A549 (cell line): ENCODE measurements around the gene CCL1. TPM values are rescaled to one million over a fixed set of nuclear protein-coding genes. Genes with fewer than 3 reads are reported as not detected.

ENCODE experiments used
- ATAC-seq, 2 experiments: fragments of 200-7000 bp in 1 of 2; fragments of >200 bp in 1 of 2; cut with Nextera tagmentation in 1 of 2; cut with Tn5 transposase in 1 of 2; 3 replicates each; pipeline versions ENCODE4 v1.8.0 to v1.9.1; 2018 to 2020; ENCODE audit warnings: mild to moderate bottlenecking in 1 of 2, moderate library complexity in 1 of 2
- CTCF ChIA-PET: fragments of 300-600 bp; sonication (Branson Sonifier 250); formaldehyde crosslinking; extraction: SDS; loops from one replicate; lab custom pipeline; 2021; ENCODE audit warnings: antibody characterized with exemption, inconsistent platforms; lab: Yijun Ruan, JAX
- POLR2A ChIA-PET: fragments of 350-600 bp; formaldehyde crosslinking; extraction: SDS; loops from one replicate; lab custom pipeline; 2021; ENCODE audit warnings: antibody characterized with exemption, inconsistent platforms; lab: Yijun Ruan, JAX
- DNase-seq, 2 experiments: peaks; one replicate each; pipeline versions ENCODE4 v3.0.0 to v3.0.0-alpha.2; 2011 to 2016; ENCODE audit warnings: low read depth in 1 of 2, low spot score in 1 of 2
- FAIRE-seq: peaks from 2 replicates; lab custom pipeline; 2011; peaks lifted over from hg19 to GRCh38; lab: Jason Lieb, UNC
- H3K27ac ChIP-seq, 2 experiments: fragments of >200 bp; sonication (Bioruptor Twin); formaldehyde crosslinking; 3 replicates each; pipeline ENCODE4 v1.5.1; 2016 to 2017
- H3K4me1 ChIP-seq: fragments of >200 bp; sonication (Bioruptor Twin); formaldehyde crosslinking; 3 replicates; pipeline ENCODE4 v1.6.1; 2016
- H3K4me2 ChIP-seq: fragments of >200 bp; sonication (Bioruptor Twin); formaldehyde crosslinking; 3 replicates; pipeline ENCODE4 v1.6.1; 2016
- H3K4me3 ChIP-seq: fragments of >200 bp; sonication (Bioruptor Twin); formaldehyde crosslinking; 3 replicates; pipeline ENCODE4 v1.5.1; 2016
- H3K9me3 ChIP-seq: fragments of >200 bp; sonication (Bioruptor Twin); formaldehyde crosslinking; 3 replicates; pipeline ENCODE4 v1.6.1; 2016
- BHLHE40 ChIP-seq: IDR thresholded peaks from 2 replicates; pipeline ENCODE4 v1.6.1; 2012; ENCODE audit warnings: low read depth, low read length, inconsistent platforms
- CBX2 ChIP-seq: fragments of 200-600 bp; sonication (generic); IDR thresholded peaks from 2 replicates; pipeline ENCODE4 v1.6.1; 2016; ENCODE audit warnings: low read depth, mild to moderate bottlenecking, borderline replicate concordance
- CBX8 ChIP-seq: fragments of 200-600 bp; sonication (generic); IDR thresholded peaks from 2 replicates; pipeline ENCODE4 v1.6.1; 2016
- CEBPB ChIP-seq, 2 experiments: fragments of >200 bp in 1 of 2; sonication (Bioruptor Twin) in 1 of 2; formaldehyde crosslinking in 1 of 2; IDR thresholded peaks; 2 replicates each; pipeline ENCODE4 v1.6.1; 2012 to 2016
- CHD2 ChIP-seq: fragments of 150-350 bp; IDR thresholded peaks from 2 replicates; pipeline ENCODE4 v1.6.1; 2014; ENCODE audit warnings: low read length; ENCODE audit not compliant: partially characterized antibody
- ESRRA ChIP-seq: fragments of 150-350 bp; IDR thresholded peaks from 2 replicates; pipeline ENCODE4 v1.6.1; 2014; ENCODE audit warnings: mild to moderate bottlenecking, low read length, borderline replicate concordance
- FOSB ChIP-seq: fragments of 250-450 bp; sonication (Bioruptor Pico); IDR thresholded peaks from 2 replicates; pipeline ENCODE4 v1.5.0; 2020; ENCODE audit warnings: mild to moderate bottlenecking, moderate library complexity
- FOXS1 ChIP-seq: fragments of 250-450 bp; sonication (Bioruptor Pico); IDR thresholded peaks from 2 replicates; pipeline ENCODE4 v1.5.0; 2020; ENCODE audit warnings: mild to moderate bottlenecking, moderate library complexity
- HOXB13 ChIP-seq: fragments of 250-450 bp; sonication (Bioruptor Pico); IDR thresholded peaks from 2 replicates; pipeline ENCODE4 v1.5.0; 2020; ENCODE audit warnings: low read depth, mild to moderate bottlenecking, moderate library complexity
- JUN ChIP-seq, 2 experiments: fragments of >200 bp; sonication (Bioruptor Twin); formaldehyde crosslinking; IDR thresholded peaks; 2 replicates in 1 of 2; 3 replicates in 1 of 2; pipeline ENCODE4 v1.6.1; 2016 to 2017
- MAZ ChIP-seq: fragments of 150-350 bp; IDR thresholded peaks from 2 replicates; pipeline ENCODE4 v1.6.1; 2014; ENCODE audit warnings: antibody characterized with exemption, low read depth, low read length, borderline replicate concordance
- MYC ChIP-seq: IDR thresholded peaks from 2 replicates; pipeline ENCODE4 v1.6.1; 2012; ENCODE audit warnings: mild to moderate bottlenecking, inconsistent platforms, low read length, improper control_type of control experiment, borderline replicate concordance
- NPAS2 ChIP-seq: fragments of 250-450 bp; sonication (Bioruptor Pico); IDR thresholded peaks from 2 replicates; pipeline ENCODE4 v1.8.0; 2022; ENCODE audit warnings: mild to moderate bottlenecking, moderate library complexity, borderline replicate concordance
- POLR2A ChIP-seq: IDR thresholded peaks from 2 replicates; pipeline ENCODE4 v1.6.1; 2012; ENCODE audit warnings: mild to moderate bottlenecking, low read length
- POLR2AphosphoS2 ChIP-seq: conservative IDR thresholded peaks from 2 replicates; pipeline ENCODE4 v1.6.1; 2012; ENCODE audit warnings: low read length, improper control_type of control experiment, inconsistent platforms
- RCOR1 ChIP-seq: fragments of 150-350 bp; IDR thresholded peaks from 2 replicates; pipeline ENCODE4 v1.6.1; 2014; ENCODE audit warnings: antibody characterized with exemption, low read length, low read depth
- SMC3 ChIP-seq: fragments of >200 bp; sonication (Bioruptor Twin); formaldehyde crosslinking; IDR thresholded peaks from 3 replicates; pipeline ENCODE4 v1.6.1; 2018; ENCODE audit warnings: inconsistent platforms
- SREBF2 ChIP-seq: fragments of 450-650 bp; IDR thresholded peaks from 2 replicates; pipeline ENCODE4 v1.6.1; 2014; ENCODE audit warnings: mild to moderate bottlenecking, moderate library complexity
- ZSCAN20 ChIP-seq: fragments of 250-450 bp; sonication (Bioruptor Pico); IDR thresholded peaks from 2 replicates; pipeline ENCODE4 v1.8.0; 2022; ENCODE audit warnings: mild to moderate bottlenecking, moderate library complexity
- WGBS: methylation state at CpG from one replicate; pipeline ENCODE4 v1.1.6; 2017; ENCODE audit errors: missing lambda C conversion rate; 5-methylcytosine and 5-hydroxymethylcytosine counted together
- polyA plus RNA-seq, 4 experiments: library from polyadenylated mRNA; depleted of rRNA in 3 of 4; stranded (reverse); fragments of >200 nt; fragmentation: RNase III in 1 of 4; extraction: RNeasy Plus Mini Kit Qiagen cat#74134 plus additional on column Dnase treatment in 1 of 4; gene quantifications; 2 replicates in 3 of 4; 3 replicates in 1 of 4; pipeline ENCODE4 v1.2.3, GENCODE V29; 2011 to 2017
- TF ChIP-seq, protein P1 (sequence below): fragments of >200 bp; sonication (Bioruptor Twin); formaldehyde crosslinking; IDR thresholded peaks from 2 replicates; pipeline ENCODE4 v1.6.1; 2016
- TF ChIP-seq, protein P2 (sequence below): fragments of >200 bp; sonication (Bioruptor Twin); formaldehyde crosslinking; IDR thresholded peaks from 3 replicates; pipeline ENCODE4 v1.6.1; 2016

The CCL1 gene
- polyA plus RNA-seq, 2 of the 4 experiments (the other 2 are of a cell fraction): not detected

DNA sequence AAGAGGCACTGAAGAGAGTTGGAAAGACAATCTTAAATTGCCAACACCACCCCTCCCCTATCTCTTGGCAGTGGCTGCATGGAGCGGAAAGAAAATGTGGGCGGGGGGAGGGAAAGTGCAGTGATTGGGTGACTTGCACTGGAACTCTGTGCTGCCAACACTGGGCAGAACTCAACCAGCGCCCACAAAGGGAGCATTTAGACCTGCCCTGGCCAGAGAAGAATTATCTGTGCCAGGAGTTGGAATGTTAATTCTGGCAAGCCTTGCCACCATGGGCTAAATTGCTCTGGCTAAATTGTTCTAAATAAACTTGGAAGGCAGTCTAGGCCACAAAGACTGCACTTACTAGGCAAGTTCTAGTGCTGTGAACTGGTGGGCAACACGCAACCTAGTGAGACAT is 13.3 kb downstream of the CCL1 start:
- no peak for FAIRE-seq
- ChIA-PET POLR2A (no interaction called here), CTCF (interaction anchor here (0.8 to 6.3 kb wide), 5 partner anchors 11 to 153 kb away, joined by 3 to 66 read pairs (median 4); partner anchors contain the start of gene CCL1)

DNA sequence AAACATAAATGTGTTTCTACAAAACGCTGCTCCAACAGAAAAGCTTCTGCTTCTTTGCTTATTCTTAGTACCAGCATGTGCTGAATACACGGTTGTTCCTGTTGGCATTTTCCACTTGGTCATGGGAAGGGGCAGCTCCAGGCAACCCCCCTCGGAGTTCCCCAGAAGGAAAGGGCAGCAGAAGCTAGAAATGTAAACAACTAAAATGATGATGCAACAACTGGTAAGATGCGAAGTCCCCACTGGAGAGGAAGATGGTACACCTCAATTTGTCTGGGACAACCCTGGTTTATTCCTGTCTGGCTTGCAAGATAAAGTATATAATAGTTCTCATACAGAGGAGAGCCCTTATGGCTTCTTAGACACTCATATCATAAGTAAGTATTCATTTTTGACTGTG is 16.0 kb downstream of the CCL1 start:
- ATAC-seq (0 out of 6 replicates have a peak, but pooled peaks of 1 of the 2 experiments have one; percentile 30), DNase-seq (no peak), FAIRE-seq (no peak)
- POLR2A ChIA-PET: no interaction called here
- TF ChIP-seq CEBPB (IDR thresholded peaks at IDR 0.05) (0 out of 4 replicates have a peak, but pooled peaks of 1 of the 2 experiments have one; percentile 21), POLR2AphosphoS2 (no peak), SMC3 (no peak), HOXB13 (CRISPR knock-in tag) (no peak), RCOR1 (no peak), MYC (no peak)
- Histone ChIP-seq H3K27ac (no peak overlapping the region), H3K9me3 (no peaks in the 10 kb centered on the region), H3K4me2 (peak overlapping the region; percentile 22; the same call in 1 of the 3 replicates), H3K4me3 (no peak overlapping the region), H3K4me1 (no peaks in the 10 kb centered on the region)
- WGBS: 6% methylated on average over 4 of the region's 4 CpGs
- CTCF ChIA-PET: interaction anchor here (1.4 to 3.0 kb wide), 2 partner anchors 14 to 146 kb away, joined by 4 to 11 read pairs; no protein-coding TSS in a partner anchor

More for the DNA sequence above, 13.3 kb downstream of the CCL1 start:
- ATAC-seq: no peak
- TF ChIP-seq SREBF2 (no peak), BHLHE40 (no peak)
- Histone ChIP-seq H3K4me2 (no peak overlapping the region), H3K4me1 (no peaks in the 10 kb centered on the region), H3K27ac (no peak overlapping the region), H3K4me3 (no peak overlapping the region), H3K9me3 (peaks cover 8% of the 10 kb centered on the region; the same call in 2 of the 3 replicates)
- DNase-seq: no peak
- WGBS: 37% methylated on average over 4 of the region's 4 CpGs

DNA sequence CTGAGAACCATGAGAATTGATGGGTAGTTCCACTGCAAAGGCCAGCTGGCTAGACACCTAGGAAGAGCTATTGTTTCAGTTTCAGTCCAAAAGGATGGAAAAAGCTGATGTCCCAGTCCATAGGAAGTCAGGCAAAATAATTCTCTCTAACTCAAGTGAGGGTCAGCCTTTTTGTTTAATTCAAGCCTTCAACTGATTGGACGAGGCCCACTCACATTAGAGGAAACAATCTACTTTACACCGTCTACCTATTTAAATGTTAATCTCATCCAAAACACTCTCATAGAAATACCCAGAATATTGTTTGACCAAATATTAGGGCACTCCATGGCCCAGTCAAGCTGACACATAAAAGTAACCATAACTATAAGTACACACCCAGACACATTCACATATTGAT is 21.1 kb downstream of the CCL1 start:
- POLR2A ChIA-PET: no interaction called here
- 48% methylated on average over 2 of the region's 2 CpGs for WGBS
- no peaks in the 10 kb centered on the region for H3K4me1 ChIP-seq
- no peaks in the 10 kb centered on the region for H3K9me3 ChIP-seq
- CTCF ChIA-PET: interaction anchor here (1.8 kb wide), 1 partner anchor 20 kb away, joined by 4 read pairs; no protein-coding TSS in a partner anchor
- no peak overlapping the region for H3K27ac ChIP-seq
- no peak for FAIRE-seq
- H3K4me3 ChIP-seq: no peak overlapping the region
- no peak for ATAC-seq
- TF ChIP-seq JUN (IDR thresholded peaks at IDR 0.05): no peak
- TF ChIP-seq FOXS1: no peak
- no peak for TF ChIP-seq FOSB (CRISPR knock-in tag)
- no peak for TF ChIP-seq HOXB13 (CRISPR knock-in tag)
- TF ChIP-seq POLR2A: no peak
- TF ChIP-seq, protein P1, sequence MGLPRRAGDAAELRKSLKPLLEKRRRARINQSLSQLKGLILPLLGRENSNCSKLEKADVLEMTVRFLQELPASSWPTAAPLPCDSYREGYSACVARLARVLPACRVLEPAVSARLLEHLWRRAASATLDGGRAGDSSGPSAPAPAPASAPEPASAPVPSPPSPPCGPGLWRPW: no peak
- TF ChIP-seq CBX8: no peak
- no peak for TF ChIP-seq SREBF2
- no peak for DNase-seq
- H3K4me2 ChIP-seq: no peak overlapping the region

DNA sequence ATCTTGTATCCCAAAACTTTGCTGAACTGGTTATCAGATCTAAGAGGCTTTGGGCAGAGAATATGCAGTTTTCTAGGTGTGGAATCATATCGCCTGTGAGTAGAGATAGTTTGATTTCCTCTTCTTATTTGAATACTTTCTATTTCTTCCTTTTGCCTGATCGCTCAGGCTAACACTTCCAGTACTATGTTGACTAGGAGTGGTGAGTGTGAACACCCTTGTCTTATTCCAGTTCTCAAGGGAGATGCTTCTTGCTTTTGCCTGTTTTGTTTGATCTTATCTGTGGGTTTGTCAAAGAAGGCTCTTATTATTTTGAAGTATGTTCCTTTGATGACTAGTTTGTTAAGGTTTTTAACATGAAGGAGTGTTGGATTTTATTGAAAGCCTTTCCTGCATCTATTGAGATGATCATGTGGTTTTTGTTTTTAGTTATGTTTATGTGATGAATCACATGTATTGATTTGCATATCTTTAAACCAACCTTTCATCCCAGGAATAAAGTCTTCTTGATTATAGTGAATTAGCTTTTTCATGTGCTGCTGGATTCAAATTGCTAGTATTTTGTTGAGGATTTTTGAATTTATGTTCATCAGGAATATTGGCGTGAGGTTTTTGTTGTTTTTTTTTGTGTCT is 23.8 kb downstream of the CCL1 start:
- no peak for ATAC-seq
- DNase-seq: no peak
- Histone ChIP-seq H3K4me1 (no peaks in the 10 kb centered on the region), H3K4me2 (no peak overlapping the region), H3K9me3 (no peaks in the 10 kb centered on the region), H3K4me3 (no peak overlapping the region), H3K27ac (no peak overlapping the region)
- no peak for TF ChIP-seq CHD2
- TF ChIP-seq ESRRA: no peak
- TF ChIP-seq MAZ: no peak
- no peak for TF ChIP-seq NPAS2 (CRISPR knock-in tag)
- TF ChIP-seq CBX8: no peak
- no peak for TF ChIP-seq ZSCAN20 (CRISPR knock-in tag)
- no peak for TF ChIP-seq CBX2
- no peak for TF ChIP-seq SMC3
- TF ChIP-seq, protein P2, sequence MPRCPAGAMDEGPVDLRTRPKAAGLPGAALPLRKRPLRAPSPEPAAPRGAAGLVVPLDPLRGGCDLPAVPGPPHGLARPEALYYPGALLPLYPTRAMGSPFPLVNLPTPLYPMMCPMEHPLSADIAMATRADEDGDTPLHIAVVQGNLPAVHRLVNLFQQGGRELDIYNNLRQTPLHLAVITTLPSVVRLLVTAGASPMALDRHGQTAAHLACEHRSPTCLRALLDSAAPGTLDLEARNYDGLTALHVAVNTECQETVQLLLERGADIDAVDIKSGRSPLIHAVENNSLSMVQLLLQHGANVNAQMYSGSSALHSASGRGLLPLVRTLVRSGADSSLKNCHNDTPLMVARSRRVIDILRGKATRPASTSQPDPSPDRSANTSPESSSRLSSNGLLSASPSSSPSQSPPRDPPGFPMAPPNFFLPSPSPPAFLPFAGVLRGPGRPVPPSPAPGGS: no peak
- TF ChIP-seq MYC: no peak
- FAIRE-seq: peak; percentile 51
- 41% methylated on average over 3 of the region's 3 CpGs for WGBS
- ChIA-PET POLR2A (no interaction called here), CTCF (interaction anchor here (0.7 to 3.0 kb wide), 5 partner anchors 22 to 174 kb away, joined by 3 to 10 read pairs (median 3); no protein-coding TSS in a partner anchor)
